ENCODE results near the gene USH2A.

Gene USH2A

GRCh38 chr1:215669806-215670491 lies 753.3 kb downstream of the USH2A start:
- ChIA-PET CTCF (interaction anchor here (0.6 kb wide), 1 partner anchor 23 kb away, joined by 3 read pairs; no protein-coding TSS in a partner anchor), POLR2A (ENCODE audit: low non-redundant PET) (no interaction called here)
- TF ChIP-seq CTCF (conservative IDR thresholded peaks at IDR 0.05; ENCODE audit: low read depth): no peak
- DNase-seq (ENCODE audit: low spot score): no peak
- no peak overlapping the region for H3K27ac ChIP-seq

GRCh38 chr1:215667761-215668160 lies 755.5 kb downstream of the USH2A start:
- ChIA-PET POLR2A (ENCODE audit: low non-redundant PET) (no interaction called here), CTCF (interaction anchor here (0.9 kb wide), 1 partner anchor 12 kb away, joined by 3 read pairs; no protein-coding TSS in a partner anchor)
- no peak for TF ChIP-seq CTCF (conservative IDR thresholded peaks at IDR 0.05; ENCODE audit: low read depth)
- H3K27ac ChIP-seq: no peak overlapping the region
- no peak for DNase-seq (ENCODE audit: low spot score)

- POLR2A ChIA-PET (ENCODE audit: low non-redundant PET): no interaction called here
- no peak for DNase-seq (ENCODE audit: low spot score)
- TF ChIP-seq CTCF (conservative IDR thresholded peaks at IDR 0.05; ENCODE audit: low read depth): no peak
- CTCF ChIA-PET: no interaction called here
- no peak overlapping the region for H3K27ac ChIP-seq
These were observed 758.0 kb downstream of the USH2A start for GRCh38 chr1:215665215-215665614.

GRCh38 chr1:215661033-215661432 lies 762.2 kb downstream of the USH2A start:
- CTCF ChIA-PET: no interaction called here
- POLR2A ChIA-PET (ENCODE audit: low non-redundant PET): interaction anchor here (0.5 kb wide), 1 partner anchor 239 kb away, joined by 3 read pairs; no protein-coding TSS in a partner anchor
- H3K27ac ChIP-seq: no peak overlapping the region
- DNase-seq (ENCODE audit: low spot score): no peak
- no peak for TF ChIP-seq CTCF (conservative IDR thresholded peaks at IDR 0.05; ENCODE audit: low read depth)

GRCh38 chr1:215660259-215660658 lies 763.0 kb downstream of the USH2A start:
- CTCF ChIA-PET: no interaction called here
- no peak overlapping the region for H3K27ac ChIP-seq
- no peak for DNase-seq (ENCODE audit: low spot score)
- TF ChIP-seq CTCF (conservative IDR thresholded peaks at IDR 0.05; ENCODE audit: low read depth): no peak
- POLR2A ChIA-PET (ENCODE audit: low non-redundant PET): no interaction called here

- no peak for TF ChIP-seq CTCF (conservative IDR thresholded peaks at IDR 0.05; ENCODE audit: low read depth)
- CTCF ChIA-PET: no interaction called here
These were observed 766.2 kb downstream of the USH2A start for GRCh38 chr1:215657047-215657446.

More at GRCh38 chr1:215657047-215657446, 766.2 kb downstream of the USH2A start:
- no peak for DNase-seq (ENCODE audit: low spot score)
- POLR2A ChIA-PET (ENCODE audit: low non-redundant PET): no interaction called here
- no peak overlapping the region for H3K27ac ChIP-seq

Data from RWPE1 (cell line).